HL-60 (cell line): ENCODE measurements around the gene ANKRD6.

Experiments used
- DNase-seq, 2 experiments: peaks; one replicate each; pipeline ENCODE4 v3.0.0-alpha.2; 2010 to 2020; ENCODE audit warnings: low read depth in 1 of 2, low spot score in 1 of 2
- H3K27ac ChIP-seq: fragments of 250-450 bp; sonication (Bioruptor Pico); replicated peaks from 2 replicates; pipeline ENCODE4 v1.5.1; 2020; ENCODE audit warnings: mild to moderate bottlenecking, moderate library complexity
- H3K27me3 ChIP-seq: fragments of 250-450 bp; sonication (Bioruptor Pico); 2 replicates; pipeline ENCODE4 v1.5.1; 2021; ENCODE audit warnings: mild to moderate bottlenecking, moderate library complexity; ENCODE audit not compliant: insufficient read depth, poor library complexity, severe bottlenecking
- H3K4me3 ChIP-seq: replicated peaks from 2 replicates; pipeline ENCODE4 v1.5.1; 2011; ENCODE audit warnings: mild to moderate bottlenecking, control low read depth, low read length; ENCODE audit not compliant: insufficient read depth
- CTCF ChIP-seq: IDR thresholded peaks from one replicate; pipeline ENCODE4 v1.5.1; 2011; ENCODE audit warnings: low read length, control low read depth, inconsistent platforms; ENCODE audit not compliant: insufficient read depth
- GABPA ChIP-seq: IDR thresholded peaks from 2 replicates; pipeline ENCODE4 v1.6.1; 2012; ENCODE audit warnings: low read depth
- POLR2AphosphoS5 ChIP-seq: IDR thresholded peaks from 2 replicates; pipeline ENCODE4 v1.6.1; 2012; ENCODE audit warnings: low read depth
- REST ChIP-seq: IDR thresholded peaks from 2 replicates; pipeline ENCODE4 v1.6.1; 2012; ENCODE audit warnings: low read depth; ENCODE audit not compliant: insufficient replicate concordance
- SPI1 ChIP-seq: IDR thresholded peaks from 2 replicates; pipeline ENCODE4 v1.6.1; 2012; ENCODE audit warnings: low read depth, mild to moderate bottlenecking, borderline replicate concordance

ANKRD6 gene

DNA sequence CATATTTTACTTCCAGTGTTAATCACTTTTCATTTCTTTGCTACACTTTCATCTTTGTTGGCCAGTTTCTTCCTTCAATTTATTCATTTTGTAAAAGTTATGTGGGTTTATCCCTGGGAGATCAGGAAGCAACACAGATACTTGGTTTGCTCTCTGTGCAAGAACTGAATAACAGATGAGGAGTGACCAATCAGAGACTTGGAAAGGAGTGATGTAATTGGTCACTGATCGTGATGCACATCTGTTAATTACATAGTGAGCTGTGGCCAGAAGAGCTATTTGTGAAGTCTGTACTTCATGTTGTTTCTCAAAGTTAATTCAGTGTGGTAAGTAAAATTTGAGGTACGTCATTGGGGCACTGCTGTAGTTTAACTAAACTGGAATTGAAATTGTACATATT lies 21.3 kb downstream of the ANKRD6 start:
- no peak overlapping the region for H3K27ac ChIP-seq
- no peaks in the 10 kb centered on the region for H3K27me3 ChIP-seq
- no peak for TF ChIP-seq GABPA
- TF ChIP-seq CTCF = no peak
- no peak for TF ChIP-seq SPI1
- TF ChIP-seq REST = no peak
- TF ChIP-seq POLR2AphosphoS5 = no peak
- H3K4me3 ChIP-seq = no peak overlapping the region
- DNase-seq = no peak

GRCh38 chr6:89458704-89459103 lies 25.8 kb downstream of the ANKRD6 start:
- H3K27me3 ChIP-seq = no peaks in the 10 kb centered on the region
- no peak for DNase-seq
- no peak overlapping the region for H3K4me3 ChIP-seq
- no peak overlapping the region for H3K27ac ChIP-seq
- TF ChIP-seq SPI1 = no peak
- peak; percentile 93 for TF ChIP-seq REST
- no peak for TF ChIP-seq POLR2AphosphoS5

DNA sequence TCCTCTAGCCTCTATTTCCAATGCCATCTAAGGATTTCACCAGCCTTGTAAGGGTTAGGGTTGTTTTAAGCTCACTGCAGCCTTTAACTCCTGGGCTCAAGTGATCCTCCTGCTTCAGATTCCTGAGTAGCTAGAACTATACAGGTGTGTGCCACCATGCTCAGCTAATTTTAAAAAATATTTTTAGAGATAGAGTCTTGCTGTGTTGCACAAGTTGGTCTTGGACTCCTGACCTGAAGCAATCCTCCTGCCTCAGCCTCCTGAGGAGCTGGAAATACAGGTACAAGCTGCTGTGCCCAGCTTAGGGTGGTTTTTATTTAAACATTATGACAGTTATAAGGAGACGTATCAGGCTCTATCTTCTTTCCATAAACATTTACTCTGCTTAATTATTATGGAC lies 26.5 kb downstream of the ANKRD6 start:
- H3K4me3 ChIP-seq = no peak overlapping the region
- no peak for TF ChIP-seq SPI1
- TF ChIP-seq POLR2AphosphoS5 = no peak
- TF ChIP-seq CTCF = no peak
- no peak for TF ChIP-seq REST
- TF ChIP-seq GABPA = no peak
- no peak for DNase-seq
- no peak overlapping the region for H3K27ac ChIP-seq
- no peaks in the 10 kb centered on the region for H3K27me3 ChIP-seq

DNA sequence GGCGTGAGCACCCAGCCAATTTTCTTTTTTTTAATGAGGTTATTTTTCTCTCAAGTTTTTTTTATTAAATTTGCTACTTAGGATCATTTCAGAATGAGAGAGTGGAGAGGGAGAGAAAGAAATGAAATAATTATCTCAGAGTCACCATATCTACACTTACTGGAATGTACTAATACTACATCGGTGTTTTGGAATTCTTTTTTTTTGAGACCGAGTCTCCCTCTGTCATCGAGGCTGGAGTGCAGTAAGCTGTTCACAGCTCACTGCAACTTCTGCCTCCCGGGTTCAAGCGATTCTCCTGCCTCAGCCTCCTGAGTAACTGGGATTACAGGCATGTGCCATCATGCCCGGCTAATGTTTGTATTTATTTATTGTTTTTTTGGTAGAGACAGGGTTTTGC lies 27.8 kb downstream of the ANKRD6 start:
- TF ChIP-seq POLR2AphosphoS5 = no peak
- Histone ChIP-seq H3K27me3 (no peaks in the 10 kb centered on the region), H3K27ac (no peak overlapping the region), H3K4me3 (no peak overlapping the region)
- DNase-seq = no peak
